Stimulated activated naive CD8-positive, alpha-beta T cell treated with anti-CD3 and anti-CD28 coated beads, Interleukin-15, amount 100 ng/mL, for 72 hours (primary cell): Measurements from ENCODE around the gene TMEM18.
"Not testable (repeated sequence)": the region's sequence is repeated elsewhere in the genome, so short reads cannot be mapped to it uniquely, and the experiment has no call there.

Source experiments
- ATAC-seq: fragments of 150-1000 bp; cut with Tn5 transposase; 2 replicates; pipeline ENCODE4 v1.10.0; 2021; ENCODE audit warnings: mild to moderate bottlenecking, moderate library complexity
- DNase-seq, 2 donors: peaks; one replicate each; pipeline ENCODE4 v3.0.0; 2021 to 2022
- H3K27ac Mint-ChIP-seq, 2 donors: one replicate each; pipeline ENCODE4 v1.8.0; 2022; ENCODE audit warnings: mild to moderate bottlenecking in 2 of 2, mixed read lengths in 2 of 2, moderate library complexity in 2 of 2
- H3K27me3 Mint-ChIP-seq: one replicate; pipeline ENCODE4 v1.8.0; 2022; ENCODE audit warnings: mixed read lengths
- H3K4me1 Mint-ChIP-seq: one replicate; pipeline ENCODE4 v1.8.0; 2022; ENCODE audit warnings: mild to moderate bottlenecking, mixed read lengths
- H3K4me3 Mint-ChIP-seq, 2 donors: one replicate each; pipeline ENCODE4 v1.8.0; 2022; ENCODE audit warnings: mild to moderate bottlenecking in 2 of 2, mixed read lengths in 2 of 2, moderate library complexity in 1 of 2
- H3K9me3 Mint-ChIP-seq, 2 donors: one replicate each; pipeline ENCODE4 v1.8.0; 2022; ENCODE audit warnings: mixed read lengths in 2 of 2

The TMEM18 gene

DNA sequence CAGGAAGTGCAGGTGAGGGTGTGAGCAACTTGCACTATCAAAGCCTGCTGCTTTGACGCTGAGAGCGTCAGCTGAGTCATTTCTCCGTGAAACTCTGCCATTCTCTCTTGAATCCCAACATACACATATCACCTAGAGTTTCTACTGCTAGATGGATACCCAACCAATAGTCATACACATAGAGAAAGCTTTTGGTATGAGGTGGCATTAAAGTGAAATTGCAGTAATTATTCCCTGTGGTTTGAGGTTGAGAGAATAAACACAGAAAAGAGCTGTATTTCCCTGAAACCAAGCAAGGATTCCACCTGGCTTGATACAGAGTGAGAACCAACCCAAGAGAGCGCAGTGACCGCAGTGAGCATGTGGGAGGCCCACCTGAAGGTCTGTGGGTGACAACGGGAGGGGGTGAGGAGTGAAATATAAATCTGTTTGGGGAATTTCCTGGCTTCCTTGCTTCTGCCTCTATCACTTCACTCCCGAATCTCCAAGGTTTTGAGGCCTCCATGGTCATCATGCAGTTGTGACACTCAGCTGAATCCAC is 28.8 kb upstream of the TMEM18 start:
- no peaks in the 10 kb centered on the region for H3K9me3 Mint-ChIP-seq
- peaks cover 30% of the 10 kb centered on the region for H3K27me3 Mint-ChIP-seq
- H3K4me1 Mint-ChIP-seq, result peaks cover 12% of the 10 kb centered on the region
- peak in 1 of 2 donors; percentile 50 for DNase-seq
- ATAC-seq, result peak; percentile 94
- no peak overlapping the region for H3K4me3 Mint-ChIP-seq
- H3K27ac Mint-ChIP-seq, result no peak overlapping the region

DNA sequence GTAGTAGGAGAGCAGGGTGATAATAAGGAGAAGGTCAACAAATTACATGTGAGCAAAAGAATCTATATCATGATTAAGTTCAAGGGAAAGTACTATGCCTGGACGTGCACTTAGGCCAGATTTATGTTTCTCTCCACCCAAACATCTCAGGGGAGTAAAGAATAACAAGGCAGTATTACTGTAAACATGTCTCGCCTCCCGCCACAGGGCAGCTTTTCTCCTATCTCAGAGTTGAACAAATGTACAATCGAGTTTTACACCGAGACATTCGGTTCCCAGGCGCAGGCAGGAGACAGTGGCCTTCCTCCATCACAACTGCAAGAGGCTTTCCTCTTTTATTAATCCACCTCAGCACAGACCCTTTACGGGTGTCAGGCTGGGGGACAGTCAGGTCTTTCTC is 25.6 kb upstream of the TMEM18 start:
- Mint-ChIP-seq H3K4me1 (peaks cover 12% of the 10 kb centered on the region), H3K27me3 (peaks cover 26% of the 10 kb centered on the region)
- not testable (repeated sequence) for ATAC-seq, H3K9me3 Mint-ChIP-seq, DNase-seq, H3K4me3 Mint-ChIP-seq, H3K27ac Mint-ChIP-seq

DNA sequence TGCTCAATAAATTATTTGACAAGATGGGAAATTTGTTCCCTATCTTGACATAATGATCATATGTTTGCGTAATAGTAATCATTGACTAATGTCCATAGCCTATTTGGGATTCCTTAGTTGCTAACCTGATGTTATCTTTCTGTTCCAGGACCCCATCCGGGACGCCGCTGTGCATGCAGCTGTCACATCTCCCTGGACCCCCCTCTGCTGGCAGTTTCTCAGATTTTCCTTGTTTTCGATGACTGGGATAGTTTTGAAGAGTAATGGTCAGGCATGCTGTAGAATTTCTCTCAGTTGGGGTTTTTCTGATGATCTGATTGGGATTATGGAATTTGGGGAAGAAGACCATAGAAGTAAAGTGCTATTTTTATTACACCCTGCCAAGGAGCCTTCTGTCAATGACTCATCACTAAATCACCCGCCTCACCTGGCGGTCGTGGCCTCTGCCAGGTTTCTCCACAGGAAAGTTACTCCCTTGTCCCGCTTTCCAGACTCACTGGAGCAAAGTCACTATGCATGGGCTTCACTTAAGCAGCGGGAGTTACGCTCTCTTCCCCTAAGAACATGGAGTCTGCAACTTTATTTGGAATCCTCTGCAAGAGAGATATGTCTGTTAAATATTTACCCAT is 19.9 kb upstream of the TMEM18 start:
- H3K9me3 Mint-ChIP-seq, result peaks cover 4 to 8% of the 10 kb centered on the region in 2 donors
- ATAC-seq (no peak), DNase-seq (no peak)
- no peak overlapping the region for H3K27ac Mint-ChIP-seq
- peaks cover 10% of the 10 kb centered on the region for H3K4me1 Mint-ChIP-seq
- peaks cover 51% of the 10 kb centered on the region for H3K27me3 Mint-ChIP-seq
- no peak overlapping the region for H3K4me3 Mint-ChIP-seq

DNA sequence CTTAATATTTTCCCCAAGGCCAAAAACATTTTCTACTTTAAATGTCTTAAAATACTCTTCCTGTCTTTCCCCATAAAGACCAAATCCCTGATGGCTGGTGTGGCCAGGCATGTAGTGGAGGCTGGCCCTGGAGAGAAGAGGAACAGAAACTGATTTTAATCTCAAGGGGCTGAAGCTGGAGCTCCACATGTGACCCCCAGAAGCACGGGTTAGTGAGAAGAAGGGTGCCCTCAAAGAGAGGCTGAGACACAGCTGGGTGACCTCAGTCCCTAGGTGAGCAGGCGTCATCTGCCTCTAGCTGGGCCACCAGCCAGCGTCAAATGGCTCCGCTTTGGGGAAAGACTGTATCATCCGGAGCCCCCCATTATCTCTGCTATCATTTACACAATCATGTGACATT is 19.3 kb upstream of the TMEM18 start:
- Mint-ChIP-seq H3K9me3 (peaks cover 4 to 8% of the 10 kb centered on the region in 2 donors), H3K27ac (no peak overlapping the region), H3K4me3 (no peak overlapping the region), H3K4me1 (peaks cover 10% of the 10 kb centered on the region), H3K27me3 (peaks cover 44% of the 10 kb centered on the region)
- no peak for DNase-seq
- no peak for ATAC-seq

DNA sequence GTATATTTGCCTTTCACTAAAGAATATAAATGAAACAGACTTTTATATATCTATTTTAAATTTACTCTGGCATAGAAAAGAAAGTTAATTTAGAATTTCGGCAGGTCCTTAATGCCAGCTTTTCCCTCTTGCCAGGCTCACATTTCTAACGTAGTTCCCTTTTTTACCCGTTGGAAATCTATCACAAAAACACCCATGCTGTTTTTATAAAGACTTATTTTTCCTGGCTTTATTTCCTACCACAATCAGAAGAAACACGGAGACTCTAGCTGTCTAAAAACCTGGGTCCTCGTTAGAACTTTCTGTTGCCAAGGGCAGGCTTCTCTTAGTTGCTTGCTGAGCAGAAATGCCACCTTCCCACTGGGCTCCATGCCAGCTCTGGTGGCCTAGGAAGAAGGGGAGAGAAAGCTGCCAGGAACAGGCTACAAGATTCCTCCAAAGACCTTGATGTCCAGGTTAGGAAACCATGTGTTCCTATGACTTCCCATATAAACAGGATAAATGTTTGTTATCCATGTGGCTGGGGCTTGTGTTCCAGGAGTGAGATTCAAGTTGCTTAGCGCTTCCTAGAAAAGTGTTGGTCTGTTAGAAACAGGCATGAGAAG is 17.8 kb upstream of the TMEM18 start:
- ATAC-seq, result no peak
- Mint-ChIP-seq H3K4me1 (peaks cover 10% of the 10 kb centered on the region), H3K9me3 (peaks cover 2 to 8% of the 10 kb centered on the region in 2 donors), H3K27ac (no peak overlapping the region), H3K27me3 (peaks cover 48% of the 10 kb centered on the region), H3K4me3 (no peak overlapping the region)
- no peak for DNase-seq

DNA sequence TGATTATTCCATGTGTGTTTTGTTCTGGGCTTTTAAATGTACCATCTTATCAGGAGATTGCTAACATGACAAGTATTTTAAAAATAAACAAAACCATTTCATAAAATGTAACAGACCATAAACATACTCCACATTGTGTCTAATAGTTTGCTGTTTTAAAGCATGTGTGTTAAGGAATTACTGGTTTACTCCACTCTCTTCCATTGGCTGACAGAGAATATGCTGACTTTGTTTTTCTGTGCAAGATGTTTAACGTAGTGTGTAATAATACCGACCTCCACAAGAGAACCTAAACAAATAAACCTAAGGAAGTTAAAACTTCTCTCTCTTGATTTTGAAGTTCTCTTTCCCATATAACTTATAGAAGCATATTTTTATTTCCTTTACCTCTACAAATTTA is 17.0 kb upstream of the TMEM18 start:
- no peak overlapping the region for H3K27ac Mint-ChIP-seq

DNA sequence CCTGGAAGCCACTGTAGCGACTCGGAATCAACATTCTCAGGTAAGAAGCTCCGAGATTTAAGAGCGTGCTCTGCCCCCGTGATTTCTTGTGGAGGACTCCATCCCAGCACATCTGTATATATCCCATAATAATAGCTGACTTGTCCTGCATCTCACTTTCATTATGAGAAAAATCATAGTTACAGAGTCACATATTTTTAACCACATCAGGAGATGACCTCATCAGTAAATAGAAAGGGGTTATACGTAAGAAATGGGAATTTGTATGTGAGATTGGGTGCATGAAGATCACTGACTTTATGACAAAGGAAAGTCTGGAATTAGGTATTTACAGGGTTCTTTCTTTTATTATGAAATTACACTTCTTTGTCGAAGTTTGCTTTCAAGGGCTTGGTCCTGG is 16.4 kb upstream of the TMEM18 start:
- H3K9me3 Mint-ChIP-seq, result peaks cover 0 to 3% of the 10 kb centered on the region in 2 donors
- H3K27ac Mint-ChIP-seq, result no peak overlapping the region
- no peak overlapping the region for H3K4me3 Mint-ChIP-seq
- ATAC-seq, result no peak
- peaks cover 50% of the 10 kb centered on the region for H3K27me3 Mint-ChIP-seq
- DNase-seq, result no peak
- H3K4me1 Mint-ChIP-seq, result peaks cover 11% of the 10 kb centered on the region

More for the DNA sequence above, 17.0 kb upstream of the TMEM18 start:
- Mint-ChIP-seq H3K4me3 (no peak overlapping the region), H3K9me3 (peaks cover 0 to 8% of the 10 kb centered on the region in 2 donors), H3K4me1 (peaks cover 10% of the 10 kb centered on the region), H3K27me3 (peaks cover 52% of the 10 kb centered on the region)
- DNase-seq, result no peak
- ATAC-seq, result no peak

DNA sequence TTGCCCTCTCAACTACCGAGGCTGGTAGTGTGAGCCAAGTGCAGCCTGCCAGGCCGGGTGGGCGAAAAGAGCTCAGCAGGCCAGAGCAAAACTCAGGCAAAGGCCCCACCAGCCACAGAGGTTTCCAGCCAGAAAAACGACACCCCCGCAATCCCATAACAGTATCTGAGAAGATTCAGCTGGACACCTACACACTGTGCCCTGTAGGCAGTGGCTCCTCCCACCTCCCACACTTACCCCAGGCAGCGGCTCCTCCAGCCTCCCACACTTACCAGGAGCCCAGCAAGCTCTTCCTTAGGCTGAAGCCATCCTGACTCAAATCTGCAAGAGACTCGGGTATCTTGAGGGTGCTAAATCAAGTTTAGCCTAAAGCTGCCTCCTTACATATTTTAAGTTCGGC is 15.6 kb upstream of the TMEM18 start:
- no peak for DNase-seq
- Mint-ChIP-seq H3K9me3 (peaks cover 0 to 5% of the 10 kb centered on the region in 2 donors), H3K4me3 (no peak overlapping the region), H3K27me3 (peaks cover 53% of the 10 kb centered on the region), H3K4me1 (peaks cover 17% of the 10 kb centered on the region), H3K27ac (peak overlapping the region in 1 of 2 donors; percentile 40)
- no peak for ATAC-seq

DNA sequence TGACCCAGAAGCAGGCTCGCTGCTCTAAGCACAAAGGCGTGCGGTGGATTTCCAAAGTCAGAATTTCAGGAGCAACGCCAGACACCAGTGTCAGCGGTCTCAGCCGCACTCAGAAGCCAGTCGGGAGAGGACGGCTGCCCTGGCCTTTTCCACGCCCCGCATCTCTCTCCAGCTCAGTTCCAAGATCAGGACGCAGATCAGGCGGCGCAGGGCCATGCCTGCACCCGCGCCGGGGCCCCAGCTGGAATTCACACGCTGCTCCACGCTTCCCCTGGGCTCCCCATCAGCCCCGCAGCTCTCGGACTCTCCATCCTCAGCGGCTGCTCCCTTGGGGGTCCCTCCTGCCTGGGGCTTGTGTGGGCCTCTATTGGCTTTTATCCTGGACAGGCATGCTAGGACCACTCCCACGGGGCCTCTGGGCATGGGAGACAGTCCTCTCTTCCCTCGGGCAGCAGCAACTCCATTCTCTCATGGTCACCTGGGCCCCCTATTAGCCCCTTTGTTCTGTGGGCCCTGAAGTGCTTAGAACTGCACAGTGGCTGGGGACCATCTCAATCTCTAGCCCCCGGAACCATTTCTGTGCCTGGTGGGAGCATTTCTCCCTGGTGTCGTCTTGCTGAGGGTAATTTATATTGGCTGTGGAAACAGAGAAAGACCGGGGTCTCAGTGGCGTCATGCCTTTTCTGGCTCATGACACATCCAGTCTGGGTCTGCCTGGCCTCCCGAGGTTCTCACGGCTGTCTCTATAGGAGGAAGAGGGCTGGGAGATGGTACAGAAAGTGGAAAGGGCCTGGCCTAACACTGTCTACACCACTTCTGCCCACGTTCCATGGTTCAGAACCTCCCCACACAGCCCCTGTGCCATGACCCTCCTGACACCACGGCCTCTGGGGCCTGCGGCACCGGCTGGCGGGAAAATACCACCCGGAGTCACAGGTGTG is 14.9 kb upstream of the TMEM18 start:
- Mint-ChIP-seq H3K4me3 (no peak overlapping the region), H3K27ac (no peak overlapping the region), H3K4me1 (peaks cover 17% of the 10 kb centered on the region), H3K9me3 (peaks cover 0 to 5% of the 10 kb centered on the region in 2 donors), H3K27me3 (peaks cover 47% of the 10 kb centered on the region)
- DNase-seq (no peak), ATAC-seq (no peak)

DNA sequence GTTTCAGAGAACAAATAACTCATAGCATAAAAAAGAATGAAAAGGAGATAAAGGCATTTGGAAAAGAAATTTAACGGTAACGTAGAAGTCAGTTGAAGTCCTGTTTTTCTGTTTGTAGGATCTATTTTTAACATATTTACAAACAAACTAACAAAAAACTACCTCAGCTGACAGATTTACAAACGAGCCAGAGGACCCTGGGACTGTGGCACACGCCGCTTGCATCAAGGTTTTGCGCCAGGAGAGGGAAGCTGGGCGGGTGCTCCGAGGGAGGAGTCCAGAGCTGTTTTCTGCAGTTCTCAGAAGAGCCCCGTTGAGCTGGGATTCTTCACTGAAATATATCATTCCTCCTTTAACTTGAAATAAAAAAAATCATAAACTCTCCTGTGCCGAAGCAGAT is 13.6 kb upstream of the TMEM18 start:
- peaks cover 5% of the 10 kb centered on the region in 2 donors for H3K9me3 Mint-ChIP-seq
- peaks cover 34% of the 10 kb centered on the region for H3K27me3 Mint-ChIP-seq
- H3K4me1 Mint-ChIP-seq, result peaks cover 17% of the 10 kb centered on the region
- ATAC-seq, result no peak
- no peak overlapping the region for H3K27ac Mint-ChIP-seq
- no peak overlapping the region for H3K4me3 Mint-ChIP-seq
- no peak for DNase-seq

DNA sequence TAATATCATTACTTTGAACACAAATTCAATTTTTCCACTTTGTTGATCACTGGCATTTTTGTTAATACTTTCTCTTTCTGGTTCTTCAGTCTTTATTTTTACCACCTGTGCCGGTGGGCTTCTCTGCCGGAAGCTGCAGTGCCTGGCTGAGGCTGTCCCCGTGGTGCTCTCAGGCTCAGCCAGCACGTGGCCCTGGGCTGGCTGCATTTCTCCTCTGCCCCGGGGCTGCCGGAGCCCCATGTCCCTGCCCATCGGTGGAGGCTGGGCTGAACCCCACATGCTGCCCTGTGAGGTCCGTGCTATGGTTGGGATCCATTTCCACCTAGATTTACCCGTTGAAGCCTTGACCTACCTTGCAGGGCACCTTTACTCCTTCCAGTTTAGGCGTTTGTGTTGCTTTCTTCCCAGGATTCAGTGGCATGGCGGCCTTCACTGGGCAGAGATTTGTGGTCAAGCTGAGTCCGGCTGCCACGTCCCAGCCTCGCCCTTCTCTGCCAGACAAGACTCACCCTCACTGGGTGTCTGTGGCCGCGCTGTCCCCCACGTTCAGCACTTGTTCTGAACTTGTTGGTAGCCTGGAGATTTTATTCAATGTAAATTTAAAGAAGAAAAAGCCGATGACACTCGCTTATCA is 12.8 kb upstream of the TMEM18 start:
- peak overlapping the region in 1 of 2 donors; percentile 7 for H3K27ac Mint-ChIP-seq
- no peak overlapping the region for H3K4me3 Mint-ChIP-seq
- H3K4me1 Mint-ChIP-seq, result peaks cover 17% of the 10 kb centered on the region
- ATAC-seq (no peak), DNase-seq (no peak)
- peaks cover 13% of the 10 kb centered on the region in 2 donors for H3K9me3 Mint-ChIP-seq
- peaks cover 34% of the 10 kb centered on the region for H3K27me3 Mint-ChIP-seq

DNA sequence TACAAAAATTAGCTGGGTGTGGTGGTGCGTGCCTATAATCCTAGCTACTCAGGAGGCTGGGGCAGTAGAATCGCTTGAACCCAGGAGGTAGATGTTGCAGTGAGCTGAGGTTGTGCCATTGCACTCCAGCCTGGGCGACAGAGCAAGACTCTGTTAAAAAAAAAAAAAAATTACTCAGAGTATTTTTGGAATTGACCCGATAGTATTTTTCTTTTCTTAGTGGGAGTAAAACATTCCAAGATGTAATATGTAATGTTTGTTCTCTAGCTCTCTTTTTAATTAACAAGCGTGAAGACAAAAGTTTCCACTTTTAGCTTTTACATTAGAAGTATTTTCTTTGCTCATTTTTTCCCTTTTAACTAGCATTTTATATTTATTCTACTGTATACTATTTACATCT is 12.0 kb upstream of the TMEM18 start:
- DNase-seq (no peak), ATAC-seq (no peak)
- H3K4me3 Mint-ChIP-seq, result no peak overlapping the region
- no peak overlapping the region for H3K27ac Mint-ChIP-seq
- H3K4me1 Mint-ChIP-seq, result peaks cover 17% of the 10 kb centered on the region
- H3K9me3 Mint-ChIP-seq, result peaks cover 20 to 21% of the 10 kb centered on the region in 2 donors
- peaks cover 34% of the 10 kb centered on the region for H3K27me3 Mint-ChIP-seq

DNA sequence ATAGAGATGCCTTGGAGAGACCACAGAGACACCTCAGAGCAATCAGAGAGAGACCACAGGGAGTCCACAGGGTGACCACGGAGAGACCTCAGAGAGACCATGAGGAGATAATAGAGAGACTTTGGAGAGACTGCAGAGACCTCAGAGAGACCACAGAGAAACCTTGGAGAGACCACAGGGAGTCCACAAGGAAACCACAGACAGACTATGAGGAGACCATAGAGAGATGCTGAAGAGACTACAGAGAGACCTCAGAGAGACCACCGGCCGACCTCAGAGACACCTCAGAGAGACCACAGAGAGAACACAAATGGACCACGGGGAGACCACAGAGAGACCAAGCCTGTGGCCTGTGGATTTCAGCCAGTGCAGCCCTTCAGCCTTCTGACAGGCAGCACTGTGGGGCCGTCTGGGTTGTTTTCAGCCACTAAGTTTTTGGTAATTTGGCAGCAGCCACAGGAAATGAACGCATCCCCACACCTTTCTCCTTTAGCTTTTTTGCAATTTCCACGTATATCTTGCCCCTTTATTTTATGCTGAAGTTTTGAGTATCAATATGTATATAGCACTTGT is 11.4 kb upstream of the TMEM18 start:
- Mint-ChIP-seq H3K27me3 (peaks cover 34% of the 10 kb centered on the region), H3K4me3 (no peak overlapping the region), H3K27ac (peak overlapping the region in 1 of 2 donors; percentile 70), H3K4me1 (peaks cover 17% of the 10 kb centered on the region), H3K9me3 (peaks cover 24 to 27% of the 10 kb centered on the region in 2 donors)
- DNase-seq, result peak in 1 of 2 donors; percentile 38
- peak; percentile 53 for ATAC-seq

DNA sequence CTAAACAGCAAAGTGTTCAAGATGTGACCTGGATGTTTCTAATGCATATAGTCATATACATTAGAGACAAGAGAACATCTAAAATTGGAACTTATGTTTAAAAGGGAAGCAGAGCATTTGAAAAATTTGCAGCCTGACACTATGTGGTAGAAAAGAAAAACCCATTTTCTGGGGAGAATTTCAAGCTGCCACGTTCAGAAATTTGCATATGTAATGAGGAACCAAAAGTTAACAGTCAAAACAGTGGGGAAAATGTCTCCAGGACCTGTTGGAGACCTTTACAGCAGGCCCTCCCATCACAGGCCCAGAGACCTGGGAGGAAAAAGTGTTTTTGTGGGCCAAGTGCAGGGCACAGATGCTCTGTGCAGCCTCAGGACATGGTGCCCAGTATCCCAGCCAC is 8.2 kb upstream of the TMEM18 start:
- ATAC-seq (no peak), DNase-seq (no peak)
- peaks cover 19% of the 10 kb centered on the region for H3K27me3 Mint-ChIP-seq
- peaks cover 24 to 27% of the 10 kb centered on the region in 2 donors for H3K9me3 Mint-ChIP-seq
- H3K4me1 Mint-ChIP-seq, result peaks cover 7% of the 10 kb centered on the region
- H3K4me3 Mint-ChIP-seq, result no peak overlapping the region
- no peak overlapping the region for H3K27ac Mint-ChIP-seq

DNA sequence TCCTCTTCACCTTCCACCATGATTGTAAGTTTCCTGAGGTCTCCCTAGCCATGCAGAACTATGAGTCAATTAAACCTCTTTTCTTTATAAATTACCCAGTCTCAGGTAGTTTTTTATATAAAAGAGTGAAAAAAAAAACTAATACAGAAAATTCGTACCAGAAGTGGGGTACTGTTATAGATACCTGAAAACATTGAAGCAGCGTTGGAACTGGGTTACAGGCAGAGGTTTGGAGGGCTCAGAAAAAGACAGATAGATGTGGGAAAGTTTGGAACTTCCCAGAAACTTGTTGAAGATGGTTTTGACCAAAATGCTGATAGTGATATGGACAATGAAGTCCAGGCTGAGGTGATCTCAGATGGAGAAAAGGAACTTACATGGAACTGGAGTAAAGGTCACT is 7.7 kb upstream of the TMEM18 start:
- not testable (repeated sequence) for H3K27ac Mint-ChIP-seq, DNase-seq, ATAC-seq, H3K4me1 Mint-ChIP-seq, H3K4me3 Mint-ChIP-seq
- Mint-ChIP-seq H3K9me3 (peaks cover 24 to 27% of the 10 kb centered on the region in 2 donors), H3K27me3 (peaks cover 14% of the 10 kb centered on the region)
